Islet precursor cell (in vitro differentiated cells): ENCODE results near the gene GID8.
A peak's percentile ranks its signal among the peaks of the same experiment; 100 is the strongest.

Source experiments
- DNase-seq: peaks from one replicate; pipeline ENCODE4 v3.0.0-alpha.2; 2018

Gene GID8

GRCh38 chr20:62923669-62924441 is 14.1 kb upstream of the GID8 start:
- no peak for DNase-seq

GRCh38 chr20:62924442-62925075 is 13.4 kb upstream of the GID8 start:
- peak; percentile 68 for DNase-seq

- DNase-seq, result no peak
These were observed 12.9 kb upstream of the GID8 start for GRCh38 chr20:62925076-62925419.

- no peak for DNase-seq
These were observed 12.3 kb upstream of the GID8 start for GRCh38 chr20:62925420-62926228.

GRCh38 chr20:62926229-62927127 is 11.5 kb upstream of the GID8 start, which contains the start of gene DIDO1:
DIDO1 (minus strand) TSS chr20:62926505.
- peak; percentile 94 for DNase-seq

- DNase-seq, result no peak
These were observed 10.7 kb upstream of the GID8 start for GRCh38 chr20:62927128-62927705.

- DNase-seq, result peak; percentile 83
These were observed 9.6 kb upstream of the GID8 start for GRCh38 chr20:62928246-62928939.

GRCh38 chr20:62929051-62929538 is 8.9 kb upstream of the GID8 start:
- peak; percentile 93 for DNase-seq

GRCh38 chr20:62931464-62931863 is 6.5 kb upstream of the GID8 start:
- no peak for DNase-seq

- DNase-seq, result no peak
These were observed 4.0 kb upstream of the GID8 start for GRCh38 chr20:62933966-62934365.

- no peak for DNase-seq
These were observed 2.6 kb upstream of the GID8 start for GRCh38 chr20:62935204-62935967.

GRCh38 chr20:62935968-62936585 is 1.9 kb upstream of the GID8 start:
- DNase-seq, result peak; percentile 88

GRCh38 chr20:62937268-62938104 is 461 bp upstream of the GID8 start:
- DNase-seq, result peak; percentile 98

GRCh38 chr20:62940875-62941274 is 2.9 kb downstream of the GID8 start:
- DNase-seq, result no peak

- no peak for DNase-seq
These were observed 3.8 kb downstream of the GID8 start for GRCh38 chr20:62941792-62942191.

- no peak for DNase-seq
These were observed 4.5 kb downstream of the GID8 start for GRCh38 chr20:62942456-62942855.

GRCh38 chr20:62943396-62943795 is 5.4 kb downstream of the GID8 start:
- no peak for DNase-seq

- DNase-seq, result no peak
These were observed 6.2 kb downstream of the GID8 start for GRCh38 chr20:62944184-62944583.

GRCh38 chr20:62944746-62945145 is 6.8 kb downstream of the GID8 start:
- DNase-seq, result no peak
